ENCODE data around the gene RING1.

- TF ChIP-seq JUNB (IDR thresholded peaks at IDR 0.05; ENCODE audit: unreplicated experiment) (no peak), EZH2 (IDR thresholded peaks at IDR 0.05; ENCODE audit: low read depth, unreplicated experiment) (no peak), POLR2AphosphoS5 (IDR thresholded peaks at IDR 0.05; ENCODE audit: low read depth) (no peak), REST (IDR thresholded peaks at IDR 0.05; ENCODE audit: unreplicated experiment) (no peak), ZNF114 (CRISPR knock-in tag; IDR thresholded peaks at IDR 0.05) (no peak), STAT1 (IDR thresholded peaks at IDR 0.05; ENCODE audit: unreplicated experiment) (no peak), ZNF331 (CRISPR knock-in tag; IDR thresholded peaks at IDR 0.05; ENCODE audit: low read depth) (no peak), EZH2phosphoT487 (IDR thresholded peaks at IDR 0.05; ENCODE audit: unreplicated experiment) (no peak), CREB1 (CRISPR knock-in tag; IDR thresholded peaks at IDR 0.05; ENCODE audit: low read depth) (no peak), NANOG (IDR thresholded peaks at IDR 0.05; ENCODE audit: borderline replicate concordance) (no peak)
- TF ChIP-seq, protein P1, sequence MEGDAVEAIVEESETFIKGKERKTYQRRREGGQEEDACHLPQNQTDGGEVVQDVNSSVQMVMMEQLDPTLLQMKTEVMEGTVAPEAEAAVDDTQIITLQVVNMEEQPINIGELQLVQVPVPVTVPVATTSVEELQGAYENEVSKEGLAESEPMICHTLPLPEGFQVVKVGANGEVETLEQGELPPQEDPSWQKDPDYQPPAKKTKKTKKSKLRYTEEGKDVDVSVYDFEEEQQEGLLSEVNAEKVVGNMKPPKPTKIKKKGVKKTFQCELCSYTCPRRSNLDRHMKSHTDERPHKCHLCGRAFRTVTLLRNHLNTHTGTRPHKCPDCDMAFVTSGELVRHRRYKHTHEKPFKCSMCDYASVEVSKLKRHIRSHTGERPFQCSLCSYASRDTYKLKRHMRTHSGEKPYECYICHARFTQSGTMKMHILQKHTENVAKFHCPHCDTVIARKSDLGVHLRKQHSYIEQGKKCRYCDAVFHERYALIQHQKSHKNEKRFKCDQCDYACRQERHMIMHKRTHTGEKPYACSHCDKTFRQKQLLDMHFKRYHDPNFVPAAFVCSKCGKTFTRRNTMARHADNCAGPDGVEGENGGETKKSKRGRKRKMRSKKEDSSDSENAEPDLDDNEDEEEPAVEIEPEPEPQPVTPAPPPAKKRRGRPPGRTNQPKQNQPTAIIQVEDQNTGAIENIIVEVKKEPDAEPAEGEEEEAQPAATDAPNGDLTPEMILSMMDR (conservative IDR thresholded peaks at IDR 0.05; ENCODE audit: low read depth in 2 of 2), result peak; percentile 45 to 71
- TF ChIP-seq, protein P2, sequence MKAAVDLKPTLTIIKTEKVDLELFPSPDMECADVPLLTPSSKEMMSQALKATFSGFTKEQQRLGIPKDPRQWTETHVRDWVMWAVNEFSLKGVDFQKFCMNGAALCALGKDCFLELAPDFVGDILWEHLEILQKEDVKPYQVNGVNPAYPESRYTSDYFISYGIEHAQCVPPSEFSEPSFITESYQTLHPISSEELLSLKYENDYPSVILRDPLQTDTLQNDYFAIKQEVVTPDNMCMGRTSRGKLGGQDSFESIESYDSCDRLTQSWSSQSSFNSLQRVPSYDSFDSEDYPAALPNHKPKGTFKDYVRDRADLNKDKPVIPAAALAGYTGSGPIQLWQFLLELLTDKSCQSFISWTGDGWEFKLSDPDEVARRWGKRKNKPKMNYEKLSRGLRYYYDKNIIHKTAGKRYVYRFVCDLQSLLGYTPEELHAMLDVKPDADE (IDR thresholded peaks at IDR 0.05), result no peak
- TF ChIP-seq, protein P3, sequence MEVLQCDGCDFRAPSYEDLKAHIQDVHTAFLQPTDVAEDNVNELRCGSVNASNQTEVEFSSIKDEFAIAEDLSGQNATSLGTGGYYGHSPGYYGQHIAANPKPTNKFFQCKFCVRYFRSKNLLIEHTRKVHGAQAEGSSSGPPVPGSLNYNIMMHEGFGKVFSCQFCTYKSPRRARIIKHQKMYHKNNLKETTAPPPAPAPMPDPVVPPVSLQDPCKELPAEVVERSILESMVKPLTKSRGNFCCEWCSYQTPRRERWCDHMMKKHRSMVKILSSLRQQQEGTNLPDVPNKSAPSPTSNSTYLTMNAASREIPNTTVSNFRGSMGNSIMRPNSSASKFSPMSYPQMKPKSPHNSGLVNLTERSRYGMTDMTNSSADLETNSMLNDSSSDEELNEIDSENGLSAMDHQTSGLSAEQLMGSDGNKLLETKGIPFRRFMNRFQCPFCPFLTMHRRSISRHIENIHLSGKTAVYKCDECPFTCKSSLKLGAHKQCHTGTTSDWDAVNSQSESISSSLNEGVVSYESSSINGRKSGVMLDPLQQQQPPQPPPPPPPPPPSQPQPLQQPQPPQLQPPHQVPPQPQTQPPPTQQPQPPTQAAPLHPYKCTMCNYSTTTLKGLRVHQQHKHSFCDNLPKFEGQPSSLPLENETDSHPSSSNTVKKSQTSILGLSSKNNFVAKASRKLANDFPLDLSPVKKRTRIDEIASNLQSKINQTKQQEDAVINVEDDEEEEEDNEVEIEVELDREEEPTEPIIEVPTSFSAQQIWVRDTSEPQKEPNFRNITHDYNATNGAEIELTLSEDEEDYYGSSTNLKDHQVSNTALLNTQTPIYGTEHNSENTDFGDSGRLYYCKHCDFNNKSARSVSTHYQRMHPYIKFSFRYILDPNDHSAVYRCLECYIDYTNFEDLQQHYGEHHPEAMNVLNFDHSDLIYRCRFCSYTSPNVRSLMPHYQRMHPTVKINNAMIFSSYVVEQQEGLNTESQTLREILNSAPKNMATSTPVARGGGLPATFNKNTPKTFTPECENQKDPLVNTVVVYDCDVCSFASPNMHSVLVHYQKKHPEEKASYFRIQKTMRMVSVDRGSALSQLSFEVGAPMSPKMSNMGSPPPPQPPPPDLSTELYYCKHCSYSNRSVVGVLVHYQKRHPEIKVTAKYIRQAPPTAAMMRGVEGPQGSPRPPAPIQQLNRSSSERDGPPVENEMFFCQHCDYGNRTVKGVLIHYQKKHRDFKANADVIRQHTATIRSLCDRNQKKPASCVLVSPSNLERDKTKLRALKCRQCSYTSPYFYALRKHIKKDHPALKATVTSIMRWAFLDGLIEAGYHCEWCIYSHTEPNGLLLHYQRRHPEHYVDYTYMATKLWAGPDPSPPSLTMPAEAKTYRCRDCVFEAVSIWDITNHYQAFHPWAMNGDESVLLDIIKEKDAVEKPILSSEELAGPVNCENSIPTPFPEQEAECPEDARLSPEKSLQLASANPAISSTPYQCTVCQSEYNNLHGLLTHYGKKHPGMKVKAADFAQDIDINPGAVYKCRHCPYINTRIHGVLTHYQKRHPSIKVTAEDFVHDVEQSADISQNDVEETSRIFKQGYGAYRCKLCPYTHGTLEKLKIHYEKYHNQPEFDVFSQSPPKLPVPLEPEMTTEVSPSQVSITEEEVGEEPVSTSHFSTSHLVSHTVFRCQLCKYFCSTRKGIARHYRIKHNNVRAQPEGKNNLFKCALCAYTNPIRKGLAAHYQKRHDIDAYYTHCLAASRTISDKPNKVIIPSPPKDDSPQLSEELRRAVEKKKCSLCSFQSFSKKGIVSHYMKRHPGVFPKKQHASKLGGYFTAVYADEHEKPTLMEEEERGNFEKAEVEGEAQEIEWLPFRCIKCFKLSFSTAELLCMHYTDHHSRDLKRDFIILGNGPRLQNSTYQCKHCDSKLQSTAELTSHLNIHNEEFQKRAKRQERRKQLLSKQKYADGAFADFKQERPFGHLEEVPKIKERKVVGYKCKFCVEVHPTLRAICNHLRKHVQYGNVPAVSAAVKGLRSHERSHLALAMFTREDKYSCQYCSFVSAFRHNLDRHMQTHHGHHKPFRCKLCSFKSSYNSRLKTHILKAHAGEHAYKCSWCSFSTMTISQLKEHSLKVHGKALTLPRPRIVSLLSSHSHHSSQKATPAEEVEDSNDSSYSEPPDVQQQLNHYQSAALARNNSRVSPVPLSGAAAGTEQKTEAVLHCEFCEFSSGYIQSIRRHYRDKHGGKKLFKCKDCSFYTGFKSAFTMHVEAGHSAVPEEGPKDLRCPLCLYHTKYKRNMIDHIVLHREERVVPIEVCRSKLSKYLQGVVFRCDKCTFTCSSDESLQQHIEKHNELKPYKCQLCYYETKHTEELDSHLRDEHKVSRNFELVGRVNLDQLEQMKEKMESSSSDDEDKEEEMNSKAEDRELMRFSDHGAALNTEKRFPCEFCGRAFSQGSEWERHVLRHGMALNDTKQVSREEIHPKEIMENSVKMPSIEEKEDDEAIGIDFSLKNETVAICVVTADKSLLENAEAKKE (CRISPR knock-in tag; IDR thresholded peaks at IDR 0.05), result no peak
Measured at GRCh38 chr6:33211666-33212422, 3.5 kb downstream of the RING1 start.

All from GM23338 (cell line).